Upper lobe of right lung (tissue), 1 donor: ENCODE measurements around the gene LLGL1. TPM values are rescaled to one million over a fixed set of nuclear protein-coding genes. Genes with fewer than 3 reads are reported as not detected.

Experiments used
- ATAC-seq: fragments of 200-7000 bp; cut with Tn5 transposase; one replicate; pipeline ENCODE4 v1.9.1; 2020; ENCODE audit warnings: mild to moderate bottlenecking, moderate library complexity
- DNase-seq: peaks from one replicate; pipeline ENCODE4 v3.0.0-alpha.2; 2020
- H3K27ac ChIP-seq: fragments of 200-600 bp; one replicate; pipeline ENCODE4 v1.8.0; 2022
- H3K27me3 ChIP-seq: fragments of 200-600 bp; one replicate; pipeline ENCODE4 v1.8.0; 2022; ENCODE audit warnings: mild to moderate bottlenecking
- H3K36me3 ChIP-seq: fragments of 200-600 bp; one replicate; pipeline ENCODE4 v1.8.0; 2022
- H3K4me1 ChIP-seq: fragments of 200-600 bp; one replicate; pipeline ENCODE4 v1.8.0; 2022
- H3K4me3 ChIP-seq: fragments of 200-600 bp; one replicate; pipeline ENCODE4 v1.8.0; 2022; ENCODE audit warnings: mild to moderate bottlenecking
- H3K9me3 ChIP-seq: fragments of 200-600 bp; one replicate; pipeline ENCODE4 v1.8.0; 2022
- CTCF ChIP-seq: fragments of 200-600 bp; IDR thresholded peaks from one replicate; pipeline ENCODE4 v1.8.0; 2022; ENCODE audit warnings: antibody characterized with exemption
- intact Hi-C: fragments of 100-400 bp; cut with DNase I; formaldehyde crosslinking; loops from one replicate; pipeline ENCODE4 v1.11.0; 2022
- total RNA-seq: library from RNA; stranded (reverse); fragmentation: NEBNext Ultra II Directional; extraction: Animal tissue kit (Norgen Biotek cat#: 25700); gene quantifications from one replicate; pipeline ENCODE4 v1.2.1, GENCODE V29; 2021
- donor health status: DM: no; HTN: yes; CAD: no; lungs with severe emphysema.

The LLGL1 gene
- total RNA-seq, 1 donor from 2014 or later, result 11.7 TPM

GRCh38 chr17:18224053-18224386 lies 1.4 kb upstream of the LLGL1 start:
- intact Hi-C loops, result no loop called here
- H3K27ac ChIP-seq, result no peak overlapping the region
- no peak overlapping the region for H3K4me3 ChIP-seq

GRCh38 chr17:18224387-18225120 lies 881 bp upstream of the LLGL1 start:
- no peak for TF ChIP-seq CTCF
- DNase-seq, result no peak
- peak overlapping the region; percentile 30 for H3K27ac ChIP-seq
- no peaks in the 10 kb centered on the region for H3K36me3 ChIP-seq
- H3K4me3 ChIP-seq, result peak overlapping the region; percentile 39
- no peaks in the 10 kb centered on the region for H3K9me3 ChIP-seq
- peaks cover 12% of the 10 kb centered on the region for H3K4me1 ChIP-seq
- H3K27me3 ChIP-seq, result no peaks in the 10 kb centered on the region
- intact Hi-C loops, result no loop called here
- no peak for ATAC-seq

More at GRCh38 chr17:18224053-18224386, 1.4 kb upstream of the LLGL1 start:
- DNase-seq, result no peak
- TF ChIP-seq CTCF, result no peak
- Histone ChIP-seq H3K36me3 (no peaks in the 10 kb centered on the region), H3K4me1 (peaks cover 18% of the 10 kb centered on the region), H3K9me3 (no peaks in the 10 kb centered on the region), H3K27me3 (no peaks in the 10 kb centered on the region)
- no peak for ATAC-seq

- Histone ChIP-seq H3K9me3 (no peaks in the 10 kb centered on the region), H3K27ac (no peak overlapping the region), H3K4me1 (peaks cover 12% of the 10 kb centered on the region), H3K4me3 (peak overlapping the region; percentile 61), H3K27me3 (no peaks in the 10 kb centered on the region), H3K36me3 (no peaks in the 10 kb centered on the region)
- DNase-seq (peak; percentile 72), ATAC-seq (peak; percentile 5)
- no peak for TF ChIP-seq CTCF
- intact Hi-C loops, result no loop called here
These were observed 328 bp downstream of the LLGL1 start for GRCh38 chr17:18225642-18226283.

- intact Hi-C loops, result no loop called here
- Histone ChIP-seq H3K27me3 (no peaks in the 10 kb centered on the region), H3K27ac (no peak overlapping the region), H3K9me3 (no peaks in the 10 kb centered on the region), H3K4me1 (peaks cover 12% of the 10 kb centered on the region), H3K36me3 (no peaks in the 10 kb centered on the region), H3K4me3 (peak overlapping the region; percentile 61)
- TF ChIP-seq CTCF, result no peak
- ATAC-seq (no peak), DNase-seq (no peak)
These were observed 980 bp downstream of the LLGL1 start for GRCh38 chr17:18226284-18226945.

GRCh38 chr17:18227635-18228034 lies 2.2 kb downstream of the LLGL1 start:
- ATAC-seq (no peak), DNase-seq (no peak)
- Histone ChIP-seq H3K27me3 (no peaks in the 10 kb centered on the region), H3K27ac (no peak overlapping the region), H3K36me3 (no peaks in the 10 kb centered on the region), H3K4me1 (peaks cover 12% of the 10 kb centered on the region), H3K4me3 (no peak overlapping the region), H3K9me3 (no peaks in the 10 kb centered on the region)
- intact Hi-C loops, result no loop called here
- TF ChIP-seq CTCF, result no peak
